NCI-H1092 (cell line): Measurements from ENCODE around the gene TPM3.
"Not testable (repeated sequence)": the region's sequence is repeated elsewhere in the genome, so short reads cannot be mapped to it uniquely, and the experiment has no call there.

Experiments
- DNase-seq: peaks from one replicate; lab custom pipeline; 2025; lab: John Stamatoyannopoulos, UW

Gene TPM3

DNA sequence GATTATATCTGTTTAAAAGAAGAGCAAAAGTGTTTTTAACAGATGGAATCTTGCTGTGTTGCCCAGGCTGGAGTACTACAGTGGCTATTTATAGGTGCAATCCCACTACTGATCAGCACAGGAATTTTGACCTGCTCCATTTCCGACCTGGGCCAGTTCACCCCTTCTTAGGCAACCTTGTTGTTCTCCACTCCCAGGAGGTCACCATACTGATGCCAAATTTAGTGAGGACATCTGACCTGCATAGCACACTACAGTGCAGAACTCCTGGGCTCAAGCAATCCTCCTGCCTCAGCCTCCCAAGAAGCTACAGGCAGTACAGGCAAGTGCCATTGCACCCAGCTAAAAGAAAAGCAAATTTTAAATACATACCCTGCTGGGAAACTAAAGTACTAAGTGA lies 25.7 kb downstream of the TPM3 start:
- no peak for DNase-seq

- DNase-seq: no peak
Observed at GRCh38 chr1:154159554-154159953, 32.3 kb downstream of the TPM3 start.

- no peak for DNase-seq
Observed at GRCh38 chr1:154158307-154159125, 33.4 kb downstream of the TPM3 start.

GRCh38 chr1:154157520-154158306 lies 34.2 kb downstream of the TPM3 start:
- no peak for DNase-seq

DNA sequence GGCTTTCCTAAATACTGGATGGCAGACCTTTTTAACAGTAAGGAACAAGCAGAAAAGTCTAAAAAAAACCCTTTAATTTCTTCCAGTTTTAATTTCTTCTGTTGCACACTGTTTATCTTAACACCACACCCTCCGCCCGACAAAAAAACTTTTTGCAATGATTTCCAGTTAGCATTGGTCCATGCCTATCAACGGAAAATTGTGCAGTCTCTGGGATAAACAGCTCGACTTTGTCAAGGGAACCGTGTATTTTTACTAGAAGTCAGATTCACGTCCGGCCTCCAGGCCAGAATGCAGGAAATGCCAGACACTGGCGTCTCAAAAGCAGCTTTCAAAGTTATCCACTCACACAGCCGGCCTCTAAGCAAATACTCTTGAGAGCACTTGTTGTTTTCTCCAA lies 36.6 kb downstream of the TPM3 start:
- DNase-seq: no peak

DNA sequence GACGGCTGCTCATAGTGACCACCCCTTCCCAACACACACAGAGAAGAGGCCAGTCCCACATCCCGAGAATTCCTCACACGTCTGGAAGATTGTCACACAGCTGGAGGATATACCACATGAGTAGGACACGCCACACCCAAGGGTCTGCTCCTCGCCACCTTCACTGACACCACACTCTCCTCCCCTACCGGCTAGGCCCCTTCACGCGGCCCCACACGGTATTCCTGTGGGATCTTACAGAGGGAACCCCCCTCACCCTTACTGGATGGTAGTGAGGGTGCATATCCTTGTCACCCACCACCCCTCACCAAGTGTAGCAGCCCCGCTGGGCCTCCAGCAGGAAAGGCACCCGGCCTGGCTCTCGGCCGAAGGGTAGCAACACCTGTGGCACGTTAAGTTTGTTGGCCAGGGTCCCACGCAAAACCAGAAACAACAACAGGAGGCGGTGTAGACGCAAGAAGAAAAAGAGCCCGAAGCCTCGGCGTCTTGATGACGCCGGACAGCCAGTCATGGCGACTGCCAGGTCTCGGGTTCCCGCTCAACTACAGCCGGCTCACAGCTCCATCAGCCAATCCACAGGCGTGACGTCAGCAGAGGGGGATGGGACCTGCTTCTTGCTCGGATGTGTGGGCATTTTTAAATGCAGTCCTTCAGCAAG lies 37.2 kb downstream of the TPM3 start, which contains the start of gene NUP210L:
Gene NUP210L, minus strand, starts transcription at position 540 of the 658 bp plus-strand sequence.
- DNase-seq: no peak

DNA sequence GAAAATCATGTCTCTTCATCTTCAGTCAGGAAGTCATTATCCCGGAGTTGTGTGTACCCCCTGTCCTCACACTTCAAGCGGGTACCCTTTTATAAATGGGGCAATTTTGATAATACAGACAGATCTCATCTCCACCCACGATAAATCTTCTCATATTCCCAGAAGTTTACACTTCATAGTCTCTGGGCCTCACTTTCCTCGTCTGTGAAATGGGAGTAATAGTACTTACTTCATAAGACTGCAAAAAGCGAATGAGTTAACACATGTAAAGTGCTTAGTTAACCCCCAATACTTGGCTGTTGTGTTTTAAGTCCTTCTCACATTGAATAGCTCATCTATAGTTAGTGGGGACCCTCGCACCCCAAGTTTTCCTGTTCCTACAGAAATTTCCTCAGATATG lies 37.8 kb downstream of the TPM3 start:
- no peak for DNase-seq

- no peak for DNase-seq
Observed at GRCh38 chr1:154151311-154151710, 40.6 kb downstream of the TPM3 start.

DNA sequence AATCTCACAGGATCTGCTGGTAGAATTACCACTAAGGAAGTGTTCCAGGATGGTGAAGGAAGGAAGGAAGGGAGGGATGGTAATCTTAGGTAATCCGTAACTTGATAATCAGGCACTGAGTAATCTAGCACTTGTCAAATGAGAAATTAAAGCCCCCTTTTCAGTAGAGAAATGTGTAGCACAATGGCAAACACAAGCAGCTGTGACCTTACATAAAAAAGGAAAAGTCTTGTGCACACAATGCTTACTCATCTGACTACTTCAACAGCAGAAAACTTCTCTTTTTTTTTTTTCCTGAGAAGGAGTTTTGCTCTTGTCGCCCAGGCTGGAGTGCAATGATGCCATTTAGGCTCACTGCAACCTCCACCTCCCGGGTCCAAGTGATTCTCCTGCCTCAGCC lies 43.1 kb downstream of the TPM3 start:
- no peak for DNase-seq

- not testable (repeated sequence) for DNase-seq
Observed at GRCh38 chr1:154147505-154147904, 44.4 kb downstream of the TPM3 start.

GRCh38 chr1:154145986-154146385 lies 45.9 kb downstream of the TPM3 start:
- no peak for DNase-seq

DNA sequence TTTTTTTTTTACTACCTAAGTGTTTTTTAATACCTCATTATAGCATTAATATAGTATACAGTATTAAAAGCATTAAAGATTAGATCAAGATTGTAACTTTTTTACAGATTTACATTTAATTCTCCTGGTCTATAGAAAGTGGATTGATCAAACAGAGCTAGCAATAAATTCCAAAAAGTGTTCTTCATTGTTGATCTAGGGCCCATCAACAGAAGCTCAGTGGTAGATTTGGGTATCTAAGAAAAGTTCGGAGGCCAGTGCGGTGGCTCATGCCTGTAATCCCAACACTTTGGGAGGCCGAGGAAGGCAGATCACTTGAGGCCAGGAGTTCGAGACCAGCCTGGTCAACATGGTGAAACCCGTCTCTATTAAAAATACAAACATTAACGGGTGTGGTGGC lies 49.5 kb downstream of the TPM3 start:
- no peak for DNase-seq

DNA sequence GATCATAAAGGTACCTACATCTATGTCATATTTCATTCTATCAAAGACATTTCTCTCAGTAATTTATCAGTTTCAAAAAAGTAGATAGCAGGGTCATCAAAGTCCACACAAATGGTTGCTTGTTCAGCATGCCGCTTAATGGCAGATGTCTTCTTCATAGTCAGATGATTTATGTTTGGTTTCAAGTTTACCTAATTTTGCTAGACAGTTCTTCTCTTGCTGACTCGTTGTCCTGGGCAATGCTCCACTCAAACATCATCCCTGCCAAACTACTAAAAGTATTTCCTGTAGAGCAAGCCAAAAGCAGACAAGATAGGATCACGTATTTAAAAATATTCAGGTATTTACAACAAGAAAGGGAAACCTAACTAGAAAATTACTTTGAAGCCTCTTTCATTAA lies 50.7 kb downstream of the TPM3 start:
- DNase-seq: no peak

DNA sequence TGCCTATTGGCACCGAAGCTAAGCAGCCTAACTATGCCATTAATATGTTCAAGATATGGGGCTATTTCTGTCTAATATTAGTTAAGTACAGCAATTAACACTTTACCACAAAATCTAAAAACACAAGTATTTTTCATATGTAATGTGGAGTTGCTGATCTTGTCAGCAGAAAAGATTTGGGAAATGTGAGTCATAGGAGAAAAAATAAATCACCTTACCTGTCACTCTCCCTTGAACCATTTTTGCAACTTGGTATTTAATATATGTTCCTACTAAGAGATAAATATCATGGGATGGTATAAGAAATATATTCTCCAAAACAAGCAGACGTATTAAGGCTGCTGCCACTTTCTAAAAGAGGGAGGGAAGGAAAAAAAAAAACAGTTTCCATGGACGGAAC lies 54.0 kb downstream of the TPM3 start:
- DNase-seq: no peak

- no peak for DNase-seq
Observed at GRCh38 chr1:154133256-154133655, 58.6 kb downstream of the TPM3 start.

DNA sequence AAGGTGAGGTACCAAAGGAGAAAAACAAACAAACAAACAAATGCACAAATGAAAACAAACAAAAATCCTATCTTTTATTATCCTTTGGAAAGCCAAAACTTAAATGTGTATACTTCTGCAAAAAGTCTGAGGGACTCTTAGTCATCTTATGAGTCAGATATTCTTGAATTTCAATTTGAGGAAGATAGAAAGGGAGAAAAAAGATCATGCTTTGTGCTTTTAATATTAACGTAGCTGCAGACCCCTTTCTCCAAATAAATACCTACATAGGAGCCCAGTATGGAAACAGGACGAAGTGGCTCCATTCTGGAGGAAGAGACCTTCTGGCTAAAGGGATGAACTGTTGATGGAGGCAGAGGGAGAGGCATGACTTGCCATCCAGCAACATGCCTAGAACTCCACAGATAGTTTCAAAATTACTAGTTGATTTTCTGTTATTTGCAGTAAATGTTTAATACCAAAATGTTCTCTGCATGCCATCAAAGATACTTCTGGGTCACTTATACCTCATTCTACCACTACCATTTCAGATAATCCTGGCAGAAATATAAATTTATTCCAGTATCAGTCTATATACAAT lies 62.4 kb downstream of the TPM3 start:
- DNase-seq: no peak

- not testable (repeated sequence) for DNase-seq
Observed at GRCh38 chr1:154123205-154123604, 68.7 kb downstream of the TPM3 start.

DNA sequence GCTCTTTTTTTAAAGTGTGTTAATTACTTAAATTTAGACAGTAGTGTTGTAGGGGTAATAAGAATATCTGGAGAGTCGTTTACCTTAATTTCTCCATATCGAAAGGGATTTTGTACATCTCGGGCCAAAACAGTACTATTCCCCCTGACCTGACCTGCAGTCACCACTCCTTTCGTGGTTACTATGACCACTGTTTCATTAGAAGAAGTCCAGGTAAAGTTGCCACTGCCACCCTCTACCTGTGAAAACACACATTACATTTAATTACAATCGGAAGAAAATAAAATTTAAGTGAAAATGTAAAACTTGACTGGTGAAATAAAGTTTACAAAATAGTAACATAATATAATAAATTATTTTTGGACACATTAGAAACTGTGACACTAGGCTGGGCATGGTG lies 74.3 kb downstream of the TPM3 start:
- no peak for DNase-seq

DNA sequence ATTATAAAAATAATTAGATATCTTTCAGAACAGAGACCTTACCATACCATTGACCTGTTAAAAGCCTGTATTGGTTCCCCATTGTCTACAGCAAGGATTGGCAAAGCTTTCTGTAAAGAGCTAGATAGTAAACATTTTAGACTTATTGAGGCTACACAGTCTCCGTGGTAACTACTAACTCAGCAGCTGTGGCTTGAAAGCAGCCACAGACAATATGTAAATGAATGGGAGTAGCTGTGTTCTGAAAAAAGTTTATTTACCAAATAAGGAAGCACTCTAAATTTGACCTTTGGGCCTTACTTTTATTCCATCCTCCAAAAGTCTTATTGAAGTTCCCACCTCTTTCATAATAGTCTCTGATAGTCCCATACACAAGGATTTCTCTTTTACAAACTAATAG lies 76.7 kb downstream of the TPM3 start:
- no peak for DNase-seq
